GM19099 (cell line): ENCODE results near the gene FBN1.

ENCODE experiments used
- POLR2A ChIP-seq: IDR thresholded peaks from 3 replicates; pipeline ENCODE4 v1.6.1; 2011; ENCODE audit warnings: low read depth; ENCODE audit not compliant: insufficient read length; ENCODE audit errors: extremely low read depth

Gene FBN1

GRCh38 chr15:48645558-48646330 is at the start of gene FBN1:
FBN1 (minus strand) TSS chr15:48645709; CDS start chr15:48644769, 940 bp downstream.
- TF ChIP-seq POLR2A = peak; percentile 92

GRCh38 chr15:48693484-48693883 is 48.0 kb upstream of the FBN1 start:
- TF ChIP-seq POLR2A = no peak

DNA sequence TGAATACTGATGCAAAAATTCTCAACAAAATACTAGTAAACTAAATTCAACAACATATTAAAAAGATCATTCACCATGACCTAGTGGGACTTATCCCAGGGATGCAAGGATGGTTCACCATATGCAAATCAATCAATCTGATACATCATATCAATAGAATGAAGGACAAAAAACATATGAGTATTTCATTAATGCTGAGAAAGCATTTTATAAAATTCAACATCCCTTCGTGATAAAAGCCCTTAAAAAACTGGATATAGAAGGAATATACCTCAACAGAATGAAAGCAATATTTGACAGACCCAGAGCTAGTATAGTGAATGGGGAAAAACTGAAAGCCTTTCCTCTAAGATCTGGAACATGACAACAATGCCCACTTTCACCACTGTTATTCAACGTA is 43.0 kb upstream of the FBN1 start:
- TF ChIP-seq POLR2A = no peak

DNA sequence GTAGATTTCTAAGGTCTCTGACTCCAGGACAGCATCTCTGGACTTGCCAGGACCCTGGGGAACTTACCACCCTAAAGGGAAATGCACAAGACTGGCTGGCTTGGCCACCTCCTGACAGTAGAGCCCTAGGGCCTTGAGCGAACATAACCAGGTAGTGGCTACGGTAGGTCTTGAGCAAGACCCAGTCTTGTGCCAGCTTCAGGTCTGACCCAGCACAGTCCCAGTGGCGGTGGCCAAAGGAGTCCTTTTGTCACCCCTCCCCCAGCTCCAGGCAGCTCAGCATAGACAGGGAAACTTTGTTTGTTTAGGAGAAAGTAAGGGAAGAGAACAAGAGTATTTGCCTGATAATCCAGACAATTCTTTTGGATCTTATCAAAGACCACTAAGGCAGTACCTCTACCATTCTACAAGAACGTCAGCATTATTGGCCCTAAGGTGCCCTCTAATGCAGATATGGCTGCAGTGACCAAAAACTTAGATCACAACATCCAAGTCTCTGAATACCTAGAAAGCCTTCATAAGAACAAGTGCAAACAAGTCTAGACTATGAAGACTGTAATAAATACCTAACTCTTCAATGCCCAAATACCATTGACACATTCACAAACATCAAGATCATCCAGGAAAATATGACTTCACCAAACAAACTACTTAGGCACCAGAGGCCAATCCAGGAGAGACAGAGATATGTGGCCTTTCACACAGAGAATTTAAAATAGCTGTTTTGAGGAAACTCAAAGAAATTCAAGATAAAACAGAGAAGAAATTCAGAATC is 38.7 kb upstream of the FBN1 start:
- no peak for TF ChIP-seq POLR2A

GRCh38 chr15:48682942-48683651 is 37.6 kb upstream of the FBN1 start:
- no peak for TF ChIP-seq POLR2A

- no peak for TF ChIP-seq POLR2A
Observed at GRCh38 chr15:48681353-48681752, 35.8 kb upstream of the FBN1 start.

DNA sequence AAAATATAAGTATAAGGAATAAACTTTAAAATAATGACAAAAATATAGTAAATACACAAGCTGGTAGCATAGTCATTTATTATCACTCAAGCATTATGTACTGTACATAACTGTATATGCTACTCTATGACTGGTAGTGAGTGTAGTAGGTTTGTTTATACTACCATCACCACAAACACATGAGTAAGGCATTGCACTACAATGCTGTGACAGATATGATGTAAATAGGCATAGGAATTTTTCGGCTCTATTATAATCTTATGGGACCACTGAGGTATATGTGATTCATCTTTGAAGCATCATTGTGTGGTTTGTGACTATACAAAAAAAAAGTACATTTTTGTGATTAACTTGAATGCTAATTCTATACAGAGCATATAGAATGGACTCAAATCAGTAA is 35.3 kb upstream of the FBN1 start:
- no peak for TF ChIP-seq POLR2A

DNA sequence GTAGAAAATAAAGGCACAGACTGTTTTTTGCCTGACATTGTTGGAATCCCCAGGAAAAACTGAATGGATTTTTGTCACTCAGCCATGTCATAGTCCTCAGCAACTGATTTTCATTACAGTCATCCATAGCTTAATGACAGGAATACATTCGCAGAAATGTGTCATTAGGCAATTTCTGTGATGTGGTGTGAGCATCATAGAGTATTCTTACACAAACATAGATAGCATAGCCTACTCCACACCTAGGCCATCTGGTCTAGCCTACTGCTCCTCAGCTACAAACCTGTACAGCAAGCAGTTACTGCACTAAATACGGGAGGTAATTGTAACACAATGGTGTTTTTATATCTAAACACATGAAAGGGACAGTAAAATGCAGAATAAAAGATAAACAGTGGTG is 34.4 kb upstream of the FBN1 start:
- TF ChIP-seq POLR2A = no peak

- no peak for TF ChIP-seq POLR2A
Observed at GRCh38 chr15:48678851-48679250, 33.3 kb upstream of the FBN1 start.

DNA sequence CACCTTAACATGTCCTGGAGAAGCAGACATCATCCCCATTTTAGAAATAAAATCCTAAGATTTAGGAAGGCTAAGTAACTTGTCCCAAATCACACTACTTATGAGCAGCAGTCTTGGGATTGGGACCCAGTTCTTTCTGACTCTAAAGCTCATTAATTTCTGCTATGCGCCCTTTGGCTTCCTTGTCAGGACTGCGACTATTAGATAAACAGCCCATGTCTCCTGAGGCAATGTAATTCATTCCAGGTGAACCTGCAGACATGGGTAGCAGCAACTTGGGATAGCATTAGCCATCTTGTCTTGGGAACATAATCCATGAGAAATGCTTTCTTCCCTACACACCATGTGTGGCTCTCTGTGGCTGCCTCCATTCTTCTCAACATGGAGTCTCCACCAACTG is 32.3 kb upstream of the FBN1 start:
- TF ChIP-seq POLR2A = no peak

- TF ChIP-seq POLR2A = no peak
Observed at GRCh38 chr15:48675436-48675835, 29.9 kb upstream of the FBN1 start.

GRCh38 chr15:48674876-48675275 is 29.4 kb upstream of the FBN1 start:
- no peak for TF ChIP-seq POLR2A

DNA sequence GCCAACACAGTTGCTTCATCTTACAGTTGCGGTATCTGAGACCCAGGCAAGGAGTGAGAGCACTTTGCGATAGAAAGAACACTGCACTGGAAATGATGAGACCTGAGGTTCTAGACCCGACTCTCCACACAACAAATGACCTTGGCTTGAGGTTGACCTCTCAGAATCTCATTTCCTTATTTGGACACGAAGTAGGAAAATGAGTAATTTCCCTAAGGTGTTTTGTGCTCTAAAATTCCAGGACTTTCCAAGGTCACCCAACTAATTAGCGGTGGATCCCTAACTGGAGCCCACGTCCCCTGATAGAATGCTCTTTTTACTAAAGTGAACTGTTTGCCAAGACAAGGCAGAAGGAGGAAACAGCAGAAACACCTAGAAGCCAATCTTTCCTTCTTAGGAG is 26.7 kb upstream of the FBN1 start:
- no peak for TF ChIP-seq POLR2A

DNA sequence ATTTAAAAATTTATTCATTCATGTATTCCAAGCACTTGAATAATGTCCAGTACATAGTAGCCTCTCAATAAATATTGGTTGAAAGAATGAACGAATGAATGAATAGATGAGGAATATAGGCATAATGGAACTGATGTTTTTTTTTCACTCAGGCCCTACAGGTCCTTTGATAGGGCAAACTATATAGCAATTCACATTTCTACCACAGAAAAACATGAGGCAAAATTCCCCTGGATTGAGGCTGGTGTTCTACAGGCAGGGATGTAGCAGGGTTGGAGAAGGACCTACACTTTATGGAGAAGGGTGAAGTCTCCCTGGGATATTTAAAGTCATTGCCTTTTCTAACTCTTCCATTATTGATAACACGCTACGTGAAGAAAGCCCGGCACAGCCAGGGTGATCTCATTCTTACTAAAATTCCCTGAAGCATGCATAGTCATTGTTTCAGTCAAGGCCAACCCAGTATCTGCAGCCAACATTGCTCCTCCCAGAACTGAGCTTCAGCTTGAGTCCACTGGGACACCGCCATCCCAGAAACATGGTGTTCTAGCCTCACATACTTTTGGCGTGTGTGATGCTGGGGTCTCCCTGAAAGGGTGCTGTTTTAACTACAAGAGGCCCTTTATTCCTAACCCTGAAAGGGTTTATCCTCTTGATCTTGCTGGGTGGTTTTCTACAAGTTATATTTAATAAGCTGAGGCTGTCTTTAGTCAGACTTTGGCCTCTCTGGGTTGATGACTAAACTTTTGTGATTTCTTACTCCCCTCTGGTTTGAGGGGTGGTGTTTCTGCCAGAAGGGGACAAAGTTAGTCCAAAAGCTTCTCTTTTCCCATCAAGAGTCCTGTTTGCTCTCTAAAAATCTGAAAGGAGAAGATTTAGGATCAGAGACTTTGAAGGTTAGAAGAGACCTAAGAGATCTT is 25.9 kb upstream of the FBN1 start:
- no peak for TF ChIP-seq POLR2A
